OCI-LY1 (cell line): ENCODE results near the gene EMB.

Experiments
- EZH2 ChIP-seq: fragments of 200-600 bp; sonication (generic), shearing (Covaris generic); IDR thresholded peaks from 2 replicates; pipeline ENCODE4 v1.8.0; 2017; ENCODE audit warnings: borderline replicate concordance, mixed run types, mild to moderate bottlenecking, antibody characterized with exemption, low read length, moderate library complexity, mixed read lengths
- TF ChIP-seq, protein P1 (sequence below): fragments of 200-600 bp; sonication (generic), shearing (Covaris generic); IDR thresholded peaks from 2 replicates; pipeline ENCODE4 v1.5.1; 2017; ENCODE audit warnings: mild to moderate bottlenecking, antibody characterized with exemption, low read length, moderate library complexity, mixed read lengths

GRCh38 chr5:50463047-50463446, 22.0 kb upstream of the EMB start:
- TF ChIP-seq EZH2: no peak
- TF ChIP-seq, protein P1, sequence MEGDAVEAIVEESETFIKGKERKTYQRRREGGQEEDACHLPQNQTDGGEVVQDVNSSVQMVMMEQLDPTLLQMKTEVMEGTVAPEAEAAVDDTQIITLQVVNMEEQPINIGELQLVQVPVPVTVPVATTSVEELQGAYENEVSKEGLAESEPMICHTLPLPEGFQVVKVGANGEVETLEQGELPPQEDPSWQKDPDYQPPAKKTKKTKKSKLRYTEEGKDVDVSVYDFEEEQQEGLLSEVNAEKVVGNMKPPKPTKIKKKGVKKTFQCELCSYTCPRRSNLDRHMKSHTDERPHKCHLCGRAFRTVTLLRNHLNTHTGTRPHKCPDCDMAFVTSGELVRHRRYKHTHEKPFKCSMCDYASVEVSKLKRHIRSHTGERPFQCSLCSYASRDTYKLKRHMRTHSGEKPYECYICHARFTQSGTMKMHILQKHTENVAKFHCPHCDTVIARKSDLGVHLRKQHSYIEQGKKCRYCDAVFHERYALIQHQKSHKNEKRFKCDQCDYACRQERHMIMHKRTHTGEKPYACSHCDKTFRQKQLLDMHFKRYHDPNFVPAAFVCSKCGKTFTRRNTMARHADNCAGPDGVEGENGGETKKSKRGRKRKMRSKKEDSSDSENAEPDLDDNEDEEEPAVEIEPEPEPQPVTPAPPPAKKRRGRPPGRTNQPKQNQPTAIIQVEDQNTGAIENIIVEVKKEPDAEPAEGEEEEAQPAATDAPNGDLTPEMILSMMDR: no peak
